Vagina (tissue), 2 donors: ENCODE measurements around the gene FAM186B.

Experiments
- CTCF ChIP-seq, 3 experiments: fragments of 450-650 bp in 2 of 3; fragments of 200-600 bp in 1 of 3; sonication (generic) in 1 of 3; IDR thresholded peaks; one replicate each; pipeline ENCODE4 v1.5.1; 2017 to 2019; ENCODE audit warnings: antibody characterized with exemption in 3 of 3, mild to moderate bottlenecking in 2 of 3, moderate library complexity in 2 of 3
- POLR2A ChIP-seq, 2 donors: fragments of 450-650 bp; IDR thresholded peaks; one replicate each; pipeline ENCODE4 v1.6.1; 2017; ENCODE audit warnings: antibody characterized with exemption in 2 of 2, mild to moderate bottlenecking in 2 of 2, moderate library complexity in 2 of 2
- POLR2AphosphoS5 ChIP-seq, 2 donors: sonication (generic); formaldehyde crosslinking; IDR thresholded peaks; one replicate each; pipeline ENCODE4 v1.9.0; 2017; ENCODE audit warnings: antibody characterized with exemption in 2 of 2, mild to moderate bottlenecking in 2 of 2, low read depth in 1 of 2; ENCODE audit not compliant: insufficient read depth in 1 of 2

GRCh38 chr12:49555631-49556390 is 49.6 kb downstream of the FAM186B start:
- TF ChIP-seq CTCF (IDR thresholded peaks at IDR 0.05) (no peak), POLR2AphosphoS5 (IDR thresholded peaks at IDR 0.05; ENCODE audit: insufficient read depth in 1 of 2, low read depth in 1 of 2) (no peak), POLR2A (IDR thresholded peaks at IDR 0.05) (no peak)
